ENCODE measurements around the gene SCN3B. TPM values are rescaled to one million over a fixed set of nuclear protein-coding genes. Genes with fewer than 3 reads are reported as not detected.

SCN3B gene
- total RNA-seq, 1 donor from 2014 or later, result 2.5 TPM

DNA sequence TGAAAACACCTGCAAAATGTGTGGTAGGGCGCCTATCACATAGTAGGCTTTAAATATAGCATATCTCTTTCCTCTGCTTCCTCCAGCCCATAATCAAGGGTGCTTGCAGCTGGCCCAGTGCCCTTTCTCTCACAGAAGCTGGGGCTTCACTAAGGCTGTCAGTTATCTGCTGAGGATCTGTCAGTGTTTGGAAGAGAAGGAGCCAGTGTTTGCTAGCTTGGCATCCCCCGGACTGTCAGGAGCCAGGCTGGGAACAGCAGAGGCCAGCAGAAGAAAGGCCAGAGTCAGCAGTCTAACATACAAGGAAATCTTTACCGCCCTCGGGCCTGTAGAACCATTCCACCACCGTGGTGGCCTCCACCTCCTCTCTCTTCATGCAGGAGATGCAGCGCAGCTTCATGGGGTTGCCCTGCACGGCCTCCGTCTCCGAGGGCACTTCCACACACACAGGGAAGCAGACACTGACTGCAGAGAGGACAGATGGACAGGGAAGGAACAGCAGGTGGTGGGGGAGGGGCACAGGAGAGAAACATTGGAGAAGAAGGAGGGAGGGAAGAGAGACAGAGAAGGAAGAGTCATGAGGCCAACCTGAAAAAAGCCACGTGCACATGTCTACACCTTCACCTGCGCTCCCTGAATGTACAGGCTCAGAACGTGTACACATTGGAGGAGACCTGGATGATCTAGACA lies 9.0 kb downstream of the SCN3B start:
- no peak overlapping the region for H3K27ac Mint-ChIP-seq
- TF ChIP-seq CTCF (conservative IDR thresholded peaks at IDR 0.05), result no peak
- no peaks in the 10 kb centered on the region for H3K9me3 Mint-ChIP-seq
- peaks cover 32% of the 10 kb centered on the region for H3K27me3 Mint-ChIP-seq
- DNase-seq (ENCODE audit: extremely low spot score, unreplicated experiment), result no peak
- H3K4me3 Mint-ChIP-seq, result no peak overlapping the region
- H3K36me3 Mint-ChIP-seq, result no peaks in the 10 kb centered on the region
- H3K4me1 Mint-ChIP-seq (ENCODE audit: unreplicated experiment), result peaks cover 3% of the 10 kb centered on the region

DNA sequence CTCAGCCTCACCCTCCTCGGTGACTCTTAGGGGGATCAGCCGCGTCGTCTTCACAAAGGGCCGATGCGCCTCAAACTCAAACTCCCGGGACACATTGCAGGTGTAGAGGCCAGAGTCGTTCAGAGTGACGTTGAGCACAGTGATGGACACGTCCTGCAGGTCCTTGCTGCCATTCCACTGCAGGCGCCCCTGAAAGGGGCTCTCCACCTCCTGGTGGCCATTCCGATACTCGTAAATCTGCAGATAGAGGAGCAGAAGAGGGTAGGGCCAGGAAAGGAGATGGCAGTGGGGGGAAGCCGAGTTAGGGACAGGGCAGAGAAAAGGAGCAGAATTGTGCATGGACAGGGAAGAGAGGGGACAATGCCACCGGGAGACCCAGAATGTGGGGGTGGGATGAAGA lies 12.0 kb downstream of the SCN3B start:
- TF ChIP-seq CTCF (conservative IDR thresholded peaks at IDR 0.05), result no peak

DNA sequence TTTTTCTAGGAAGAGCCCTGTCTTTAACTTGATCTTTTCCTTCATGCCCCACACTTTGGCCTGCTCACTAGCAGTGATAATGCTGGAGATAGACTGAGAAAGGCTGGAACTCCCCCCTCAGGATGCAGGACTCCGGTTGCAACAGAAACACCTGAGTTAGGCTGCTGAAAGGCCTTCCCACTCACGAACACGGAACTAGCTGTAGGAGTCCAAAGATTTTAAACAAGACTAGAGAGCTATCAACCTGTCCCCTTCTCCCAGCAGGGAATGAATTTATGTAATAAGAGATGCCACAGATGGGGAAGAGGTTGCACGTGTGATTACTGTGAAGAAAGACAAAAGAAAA lies 13.0 kb downstream of the SCN3B start:
- Mint-ChIP-seq H3K27ac (no peak overlapping the region), H3K36me3 (no peaks in the 10 kb centered on the region), H3K9me3 (no peaks in the 10 kb centered on the region), H3K27me3 (peaks cover 30% of the 10 kb centered on the region), H3K4me1 (ENCODE audit: unreplicated experiment) (peaks cover 3% of the 10 kb centered on the region), H3K4me3 (no peak overlapping the region)
- no peak for DNase-seq (ENCODE audit: extremely low spot score, unreplicated experiment)
- no peak for TF ChIP-seq CTCF (conservative IDR thresholded peaks at IDR 0.05)

More for the DNA sequence above, 12.0 kb downstream of the SCN3B start:
- H3K9me3 Mint-ChIP-seq, result no peaks in the 10 kb centered on the region
- no peak overlapping the region for H3K27ac Mint-ChIP-seq
- no peak overlapping the region for H3K4me3 Mint-ChIP-seq
- H3K27me3 Mint-ChIP-seq, result peaks cover 34% of the 10 kb centered on the region
- H3K36me3 Mint-ChIP-seq, result no peaks in the 10 kb centered on the region
- H3K4me1 Mint-ChIP-seq (ENCODE audit: unreplicated experiment), result peaks cover 3% of the 10 kb centered on the region
- no peak for DNase-seq (ENCODE audit: extremely low spot score, unreplicated experiment)

GRCh38 chr11:123640677-123641494 lies 13.5 kb downstream of the SCN3B start:
- TF ChIP-seq CTCF (conservative IDR thresholded peaks at IDR 0.05), result peak; percentile 91
- no peaks in the 10 kb centered on the region for H3K36me3 Mint-ChIP-seq
- H3K9me3 Mint-ChIP-seq, result no peaks in the 10 kb centered on the region
- no peak overlapping the region for H3K27ac Mint-ChIP-seq
- peaks cover 3% of the 10 kb centered on the region for H3K4me1 Mint-ChIP-seq (ENCODE audit: unreplicated experiment)
- no peak overlapping the region for H3K4me3 Mint-ChIP-seq
- no peak for DNase-seq (ENCODE audit: extremely low spot score, unreplicated experiment)
- peaks cover 24% of the 10 kb centered on the region for H3K27me3 Mint-ChIP-seq

- no peak for TF ChIP-seq CTCF (conservative IDR thresholded peaks at IDR 0.05)
- H3K27ac Mint-ChIP-seq, result no peak overlapping the region
- H3K9me3 Mint-ChIP-seq, result no peaks in the 10 kb centered on the region
- peaks cover 3% of the 10 kb centered on the region for H3K4me1 Mint-ChIP-seq (ENCODE audit: unreplicated experiment)
- peaks cover 20% of the 10 kb centered on the region for H3K27me3 Mint-ChIP-seq
- H3K36me3 Mint-ChIP-seq, result no peaks in the 10 kb centered on the region
- H3K4me3 Mint-ChIP-seq, result no peak overlapping the region
- no peak for DNase-seq (ENCODE audit: extremely low spot score, unreplicated experiment)
Observed at GRCh38 chr11:123640029-123640428, 14.4 kb downstream of the SCN3B start.
